Measurements from ENCODE around the gene LMNB1.

LMNB1 gene

GRCh38 chr5:126830061-126830460 is 53.1 kb downstream of the LMNB1 start:
- Histone ChIP-seq H3K27ac (ENCODE audit: low read depth, low read length, poor library complexity, severe bottlenecking) (no peak overlapping the region), H3K9me3 (ENCODE audit: low read length) (no peaks in the 10 kb centered on the region), H4K20me1 (ENCODE audit: insufficient read depth, low read length) (no peaks in the 10 kb centered on the region), H2AFZ (ENCODE audit: low read length) (no peak overlapping the region), H3K4me3 (ENCODE audit: low read depth, low read length, poor library complexity, severe bottlenecking) (no peak overlapping the region), H3K4me2 (ENCODE audit: low read length) (no peak overlapping the region), H3F3A (ENCODE audit: insufficient read depth, low read length) (peaks cover 5% of the 10 kb centered on the region; the same call in 1 of the 2 replicates), H3K9me2 (ENCODE audit: low read depth, low read length) (no peaks in the 10 kb centered on the region), H3K9ac (ENCODE audit: low read length) (no peak overlapping the region), H3K4me1 (ENCODE audit: insufficient read depth, low read length, severe bottlenecking) (no peaks in the 10 kb centered on the region), H3K27me3 (ENCODE audit: insufficient read depth, low read length) (no peaks in the 10 kb centered on the region), H3K79me2 (ENCODE audit: insufficient read depth, low read length) (no peaks in the 10 kb centered on the region), H3K36me3 (ENCODE audit: insufficient read depth, low read length) (peaks cover 97% of the 10 kb centered on the region)
- TF ChIP-seq CTCF (IDR thresholded peaks at IDR 0.05; ENCODE audit: low read length) (no peak), EZH2 (IDR thresholded peaks at IDR 0.05; ENCODE audit: borderline replicate concordance, low read length) (no peak)

- no peaks in the 10 kb centered on the region for H3K79me2 ChIP-seq (ENCODE audit: insufficient read depth, low read length)
- no peaks in the 10 kb centered on the region for H3K9me3 ChIP-seq (ENCODE audit: low read length)
- no peak overlapping the region for H3K4me2 ChIP-seq (ENCODE audit: low read length)
- H3F3A ChIP-seq (ENCODE audit: insufficient read depth, low read length): peaks cover 5% of the 10 kb centered on the region; the same call in 1 of the 2 replicates
- H3K4me3 ChIP-seq (ENCODE audit: low read depth, low read length, poor library complexity, severe bottlenecking): no peak overlapping the region
- H3K27me3 ChIP-seq (ENCODE audit: insufficient read depth, low read length): no peaks in the 10 kb centered on the region
- H3K9me2 ChIP-seq (ENCODE audit: low read depth, low read length): no peaks in the 10 kb centered on the region
- no peaks in the 10 kb centered on the region for H4K20me1 ChIP-seq (ENCODE audit: insufficient read depth, low read length)
- no peak overlapping the region for H2AFZ ChIP-seq (ENCODE audit: low read length)
- no peak overlapping the region for H3K9ac ChIP-seq (ENCODE audit: low read length)
- H3K4me1 ChIP-seq (ENCODE audit: insufficient read depth, low read length, severe bottlenecking): no peaks in the 10 kb centered on the region
- peaks cover 97% of the 10 kb centered on the region for H3K36me3 ChIP-seq (ENCODE audit: insufficient read depth, low read length)
- H3K27ac ChIP-seq (ENCODE audit: low read depth, low read length, poor library complexity, severe bottlenecking): no peak overlapping the region
- TF ChIP-seq EZH2 (IDR thresholded peaks at IDR 0.05; ENCODE audit: borderline replicate concordance, low read length) (no peak), CTCF (IDR thresholded peaks at IDR 0.05; ENCODE audit: low read length) (no peak)
Measured at GRCh38 chr5:126831156-126831555, 54.2 kb downstream of the LMNB1 start.

- Histone ChIP-seq H3F3A (ENCODE audit: insufficient read depth, low read length) (peaks cover 5% of the 10 kb centered on the region; the same call in 1 of the 2 replicates), H3K36me3 (ENCODE audit: insufficient read depth, low read length) (peaks cover 66% of the 10 kb centered on the region)
Measured at GRCh38 chr5:126836778-126837177, 59.8 kb downstream of the LMNB1 start.

More at GRCh38 chr5:126836778-126837177, 59.8 kb downstream of the LMNB1 start:
- no peak overlapping the region for H2AFZ ChIP-seq (ENCODE audit: low read length)
- no peak overlapping the region for H3K27ac ChIP-seq (ENCODE audit: low read depth, low read length, poor library complexity, severe bottlenecking)
- no peaks in the 10 kb centered on the region for H3K4me1 ChIP-seq (ENCODE audit: insufficient read depth, low read length, severe bottlenecking)
- no peaks in the 10 kb centered on the region for H3K9me2 ChIP-seq (ENCODE audit: low read depth, low read length)
- no peaks in the 10 kb centered on the region for H3K79me2 ChIP-seq (ENCODE audit: insufficient read depth, low read length)
- no peak overlapping the region for H3K9ac ChIP-seq (ENCODE audit: low read length)
- H4K20me1 ChIP-seq (ENCODE audit: insufficient read depth, low read length): no peaks in the 10 kb centered on the region
- H3K9me3 ChIP-seq (ENCODE audit: low read length): no peaks in the 10 kb centered on the region
- no peak overlapping the region for H3K4me3 ChIP-seq (ENCODE audit: low read depth, low read length, poor library complexity, severe bottlenecking)
- H3K27me3 ChIP-seq (ENCODE audit: insufficient read depth, low read length): no peaks in the 10 kb centered on the region
- no peak for TF ChIP-seq EZH2 (IDR thresholded peaks at IDR 0.05; ENCODE audit: borderline replicate concordance, low read length)
- no peak for TF ChIP-seq CTCF (IDR thresholded peaks at IDR 0.05; ENCODE audit: low read length)
- H3K4me2 ChIP-seq (ENCODE audit: low read length): no peak overlapping the region

Measured in OCI-LY1 (cell line).